ENCODE measurements around the gene TDRD6. TPM values are rescaled to one million over a fixed set of nuclear protein-coding genes. Genes with fewer than 3 reads are reported as not detected.

Gene TDRD6
- total RNA-seq, 1 experiment from 2014 or later: 0.02 TPM

GRCh38 chr6:46741910-46742309 is 54.2 kb downstream of the TDRD6 start:
- Histone ChIP-seq H4K20me1 (ENCODE audit: control insufficient read depth, insufficient read depth, insufficient read length) (no peaks in the 10 kb centered on the region), H3K79me2 (ENCODE audit: insufficient read depth, low read length) (no peaks in the 10 kb centered on the region), H3K23ac (ENCODE audit: insufficient read length, low read depth, low read length) (no peak overlapping the region), H2BK12ac (ENCODE audit: insufficient read length, low read depth, low read length) (no peak overlapping the region), H3K23me2 (ENCODE audit: insufficient read length, low read depth, low read length, poor library complexity, severe bottlenecking) (no peaks in the 10 kb centered on the region), H2BK15ac (ENCODE audit: low read depth, low read length) (no peak overlapping the region), H3K79me1 (ENCODE audit: insufficient read depth, low read depth, low read length, poor library complexity, severe bottlenecking) (no peaks in the 10 kb centered on the region), H3K14ac (ENCODE audit: insufficient read depth, low read length) (no peak overlapping the region), H2AK5ac (ENCODE audit: insufficient read length, low read length) (no peak overlapping the region), H2BK20ac (ENCODE audit: low read depth, low read length, poor library complexity, severe bottlenecking) (no peak overlapping the region), H3K56ac (ENCODE audit: insufficient read length, low read depth, low read length) (no peak overlapping the region), H3K27me3 (ENCODE audit: insufficient read depth, low read length) (no peaks in the 10 kb centered on the region), H3K4ac (ENCODE audit: low read depth, low read length) (no peak overlapping the region), H3K4me1 (ENCODE audit: insufficient read depth, low read length) (peaks cover 3% of the 10 kb centered on the region), H4K5ac (ENCODE audit: insufficient read length, low read depth, low read length) (no peak overlapping the region), H3K18ac (ENCODE audit: insufficient read length, low read depth, low read length) (no peak overlapping the region), H3K4me2 (ENCODE audit: insufficient read depth, insufficient read length, low read length) (no peak overlapping the region), H2BK120ac (ENCODE audit: low read depth, low read length, poor library complexity, severe bottlenecking) (no peak overlapping the region), H2BK5ac (ENCODE audit: insufficient read length, low read length) (no peak overlapping the region), H3K9ac (ENCODE audit: extremely low read depth, insufficient read length, low read length) (no peak overlapping the region), H3K27ac (ENCODE audit: insufficient read length, low read depth, low read length) (no peak overlapping the region), H2AFZ (ENCODE audit: low read length) (no peak overlapping the region), H3T11ph (ENCODE audit: low read length) (no peak overlapping the region), H4K91ac (ENCODE audit: insufficient read length, low read depth, low read length) (no peak overlapping the region), H3K9me3 (ENCODE audit: control insufficient read depth, low read depth, low read length) (no peaks in the 10 kb centered on the region), H4K8ac (replicated peaks; ENCODE audit: insufficient read length, low read depth, low read length) (no peak overlapping the region)
- H3K27ac Mint-ChIP-seq: no peak overlapping the region
- no peaks in the 10 kb centered on the region for H3K36me3 Mint-ChIP-seq (ENCODE audit: insufficient read depth in 1 of 3, low read depth in 3 of 3)
- no peak for DNase-seq
- H3K27me3 Mint-ChIP-seq (ENCODE audit: low read depth): peaks cover 25% of the 10 kb centered on the region
- TF ChIP-seq CTCF (conservative IDR thresholded peaks at IDR 0.05): no peak
- WGBS (ENCODE audit: extremely low coverage, insufficient read length, low lambda C conversion rate): no CpG with 5 or more reads among the region's 4 CpGs
- H3K4me1 Mint-ChIP-seq: peaks cover 13 to 18% of the 10 kb centered on the region in 2 experiments
- H3K9me3 Mint-ChIP-seq: peaks cover 0 to 3% of the 10 kb centered on the region in 2 experiments; a peak in 2 of 5 replicates
- H3K4me3 Mint-ChIP-seq: no peak overlapping the region
